GM12878 (cell line): ENCODE data around the gene CCL14. TPM values are rescaled to one million over a fixed set of nuclear protein-coding genes. Genes with fewer than 3 reads are reported as not detected.

Source experiments
- ASH2L ChIP-seq: fragments of 300-600, 200-600 bp; sonication (generic); IDR thresholded peaks from 2 replicates; pipeline ENCODE4 v1.6.1; 2017; ENCODE audit warnings: low read depth, mild to moderate bottlenecking, borderline replicate concordance
- CHD2 ChIP-seq: IDR thresholded peaks from 2 replicates; pipeline ENCODE4 v1.6.1; 2011; ENCODE audit warnings: low read depth, low read length, improper control_type of control experiment, borderline replicate concordance
- CREM ChIP-seq: IDR thresholded peaks from 2 replicates; pipeline ENCODE4 v1.6.1; 2014; ENCODE audit warnings: antibody characterized with exemption, low read depth
- HDAC2 ChIP-seq: fragments of 200-600 bp; sonication (generic); IDR thresholded peaks from 2 replicates; pipeline ENCODE4 v1.6.1; 2017
- IKZF2 ChIP-seq, 2 experiments: fragments of 450-650 bp; IDR thresholded peaks; 2 replicates each; pipeline ENCODE4 v1.6.1; 2017; ENCODE audit warnings: mild to moderate bottlenecking in 2 of 2, moderate library complexity in 2 of 2
- IRF4 ChIP-seq: IDR thresholded peaks from 2 replicates; pipeline ENCODE4 v1.6.1; 2011; ENCODE audit warnings: low read depth, low read length
- MTA2 ChIP-seq: fragments of 450-650 bp; IDR thresholded peaks from 2 replicates; pipeline ENCODE4 v1.6.1; 2016; ENCODE audit warnings: low read depth, mild to moderate bottlenecking, moderate library complexity
- MYC ChIP-seq: IDR thresholded peaks from 2 replicates; pipeline ENCODE4 v1.6.1; 2011; ENCODE audit warnings: mild to moderate bottlenecking, low read length, moderate library complexity, inconsistent platforms; ENCODE audit not compliant: insufficient read depth, insufficient replicate concordance, insufficient read length, severe bottlenecking
- NR2F1 ChIP-seq: fragments of 450-650 bp; conservative IDR thresholded peaks from 2 replicates; pipeline ENCODE4 v1.6.1; 2017; ENCODE audit warnings: mild to moderate bottlenecking
- POLR2A ChIP-seq: IDR thresholded peaks from 2 replicates; pipeline ENCODE4 v1.6.1; 2011; ENCODE audit warnings: low read depth, mild to moderate bottlenecking, low read length
- PRDM15 ChIP-seq: fragments of 450-650 bp; formaldehyde crosslinking; IDR thresholded peaks from 2 replicates; pipeline ENCODE4 v1.4.0; 2020; ENCODE audit warnings: mild to moderate bottlenecking, moderate library complexity
- RELB ChIP-seq: fragments of 450-650 bp; IDR thresholded peaks from 2 replicates; pipeline ENCODE4 v1.6.1; 2017; ENCODE audit warnings: low read depth, mild to moderate bottlenecking, moderate library complexity
- TARDBP ChIP-seq: IDR thresholded peaks from 2 replicates; pipeline ENCODE4 v1.6.1; 2016; ENCODE audit warnings: borderline replicate concordance
- YBX1 ChIP-seq: fragments of 450-650 bp; IDR thresholded peaks from 2 replicates; pipeline ENCODE4 v1.6.1; 2016; ENCODE audit warnings: antibody characterized with exemption
- YY1 ChIP-seq: IDR thresholded peaks from 2 replicates; pipeline ENCODE4 v1.6.1; 2011; ENCODE audit warnings: low read depth, mild to moderate bottlenecking, low read length
- polyA plus RNA-seq, 11 experiments: library from polyadenylated mRNA; depleted of rRNA in 4 of 11; unstranded in 6 of 11; stranded (reverse) in 5 of 11; fragments of >200 nt; fragmentation: Nextera tagmentation in 4 of 11; fragmentation: Illumina TruSeq in 1 of 11; extraction: Ambion mirVana in 4 of 11; extraction: Trizol in 1 of 11; gene quantifications; 1 replicate in 1 of 11; 2 replicates in 10 of 11; pipeline versions ENCODE4 v1.2.1 to v1.2.3, GENCODE V29; 2011 to 2016; ENCODE audit warnings: inconsistent platforms in 2 of 11, missing spikeins in 2 of 11, low read depth in 1 of 11
- total RNA-seq, 4 experiments: library from RNA; depleted of rRNA in 3 of 4; stranded (reverse); fragments of >200 nt in 3 of 4; fragmentation: Illumina TruSeq in 1 of 4; extraction: Trizol in 1 of 4; gene quantifications; 2 replicates each; pipeline versions ENCODE4 v1.2.1 to v1.2.3, GENCODE V29; 2013 to 2021
- TF ChIP-seq, protein P1 (sequence below): fragments of 450-650 bp; IDR thresholded peaks from 2 replicates; pipeline ENCODE4 v1.6.1; 2017; ENCODE audit warnings: antibody characterized with exemption, mild to moderate bottlenecking, moderate library complexity
- TF ChIP-seq, protein P2 (sequence below): fragments of 450-650 bp; IDR thresholded peaks from 2 replicates; pipeline ENCODE4 v1.6.1; 2017; ENCODE audit warnings: mild to moderate bottlenecking

The CCL14 gene
- total and polyA plus RNA-seq, 10 of the 15 experiments (the other 5 are each of a cell fraction or from before 2014, with no cell fraction given) = not detected

- TF ChIP-seq NR2F1 = no peak
- no peak for TF ChIP-seq TARDBP
- TF ChIP-seq POLR2A = no peak
- TF ChIP-seq HDAC2 = no peak
- no peak for TF ChIP-seq MTA2
- TF ChIP-seq YBX1 = no peak
- no peak for TF ChIP-seq PRDM15 (CRISPR knock-in tag)
- no peak for TF ChIP-seq CREM
- TF ChIP-seq ASH2L = no peak
- no peak for TF ChIP-seq MYC
- no peak for TF ChIP-seq IRF4
- peak; percentile 48 for TF ChIP-seq RELB
- TF ChIP-seq, protein P1, sequence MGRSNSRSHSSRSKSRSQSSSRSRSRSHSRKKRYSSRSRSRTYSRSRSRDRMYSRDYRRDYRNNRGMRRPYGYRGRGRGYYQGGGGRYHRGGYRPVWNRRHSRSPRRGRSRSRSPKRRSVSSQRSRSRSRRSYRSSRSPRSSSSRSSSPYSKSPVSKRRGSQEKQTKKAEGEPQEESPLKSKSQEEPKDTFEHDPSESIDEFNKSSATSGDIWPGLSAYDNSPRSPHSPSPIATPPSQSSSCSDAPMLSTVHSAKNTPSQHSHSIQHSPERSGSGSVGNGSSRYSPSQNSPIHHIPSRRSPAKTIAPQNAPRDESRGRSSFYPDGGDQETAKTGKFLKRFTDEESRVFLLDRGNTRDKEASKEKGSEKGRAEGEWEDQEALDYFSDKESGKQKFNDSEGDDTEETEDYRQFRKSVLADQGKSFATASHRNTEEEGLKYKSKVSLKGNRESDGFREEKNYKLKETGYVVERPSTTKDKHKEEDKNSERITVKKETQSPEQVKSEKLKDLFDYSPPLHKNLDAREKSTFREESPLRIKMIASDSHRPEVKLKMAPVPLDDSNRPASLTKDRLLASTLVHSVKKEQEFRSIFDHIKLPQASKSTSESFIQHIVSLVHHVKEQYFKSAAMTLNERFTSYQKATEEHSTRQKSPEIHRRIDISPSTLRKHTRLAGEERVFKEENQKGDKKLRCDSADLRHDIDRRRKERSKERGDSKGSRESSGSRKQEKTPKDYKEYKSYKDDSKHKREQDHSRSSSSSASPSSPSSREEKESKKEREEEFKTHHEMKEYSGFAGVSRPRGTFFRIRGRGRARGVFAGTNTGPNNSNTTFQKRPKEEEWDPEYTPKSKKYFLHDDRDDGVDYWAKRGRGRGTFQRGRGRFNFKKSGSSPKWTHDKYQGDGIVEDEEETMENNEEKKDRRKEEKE = no peak
- peak; percentile 52; the same call in 1 of the 2 replicates for TF ChIP-seq YY1
- no peak for TF ChIP-seq CHD2
- peak in 1 of 2 experiments; percentile 54; a peak in 1 of 4 replicates for TF ChIP-seq IKZF2 (IDR thresholded peaks at IDR 0.05)
- TF ChIP-seq, protein P2, sequence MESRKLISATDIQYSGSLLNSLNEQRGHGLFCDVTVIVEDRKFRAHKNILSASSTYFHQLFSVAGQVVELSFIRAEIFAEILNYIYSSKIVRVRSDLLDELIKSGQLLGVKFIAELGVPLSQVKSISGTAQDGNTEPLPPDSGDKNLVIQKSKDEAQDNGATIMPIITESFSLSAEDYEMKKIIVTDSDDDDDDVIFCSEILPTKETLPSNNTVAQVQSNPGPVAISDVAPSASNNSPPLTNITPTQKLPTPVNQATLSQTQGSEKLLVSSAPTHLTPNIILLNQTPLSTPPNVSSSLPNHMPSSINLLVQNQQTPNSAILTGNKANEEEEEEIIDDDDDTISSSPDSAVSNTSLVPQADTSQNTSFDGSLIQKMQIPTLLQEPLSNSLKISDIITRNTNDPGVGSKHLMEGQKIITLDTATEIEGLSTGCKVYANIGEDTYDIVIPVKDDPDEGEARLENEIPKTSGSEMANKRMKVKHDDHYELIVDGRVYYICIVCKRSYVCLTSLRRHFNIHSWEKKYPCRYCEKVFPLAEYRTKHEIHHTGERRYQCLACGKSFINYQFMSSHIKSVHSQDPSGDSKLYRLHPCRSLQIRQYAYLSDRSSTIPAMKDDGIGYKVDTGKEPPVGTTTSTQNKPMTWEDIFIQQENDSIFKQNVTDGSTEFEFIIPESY = no peak
These were observed 16.8 kb downstream of the CCL14 start (continued) for GRCh38 chr17:35969558-35970380.
